ENCODE measurements around the gene MLST8.
A peak's percentile ranks its signal among the peaks of the same experiment; 100 is the strongest.
"Not testable (repeated sequence)": the region's sequence is repeated elsewhere in the genome, so short reads cannot be mapped to it uniquely, and the experiment has no call there.

MLST8 gene

GRCh38 chr16:2229091-2229490 is 23.8 kb downstream of the MLST8 start:
- H3K4me3 ChIP-seq (ENCODE audit: low read depth, low read length), result no peak overlapping the region

GRCh38 chr16:2229632-2230250 is 24.5 kb downstream of the MLST8 start:
- H3K4me3 ChIP-seq (ENCODE audit: low read depth, low read length), result no peak overlapping the region

- H3K4me3 ChIP-seq (ENCODE audit: low read depth, low read length), result no peak overlapping the region
Measured at GRCh38 chr16:2230376-2230775, 25.1 kb downstream of the MLST8 start.

- no peak overlapping the region for H3K4me3 ChIP-seq (ENCODE audit: low read depth, low read length)
Measured at GRCh38 chr16:2231016-2231931, 26.0 kb downstream of the MLST8 start.

GRCh38 chr16:2232094-2232990 is 27.1 kb downstream of the MLST8 start:
- no peak overlapping the region for H3K4me3 ChIP-seq (ENCODE audit: low read depth, low read length)

- no peak overlapping the region for H3K4me3 ChIP-seq (ENCODE audit: low read depth, low read length)
Measured at GRCh38 chr16:2233046-2233775, 28.0 kb downstream of the MLST8 start.

- H3K4me3 ChIP-seq (ENCODE audit: low read depth, low read length), result no peak overlapping the region
Measured at GRCh38 chr16:2233872-2234812, 28.9 kb downstream of the MLST8 start.

GRCh38 chr16:2234813-2235170 is 29.5 kb downstream of the MLST8 start:
- no peak overlapping the region for H3K4me3 ChIP-seq (ENCODE audit: low read depth, low read length)

GRCh38 chr16:2235234-2235651 is 30.0 kb downstream of the MLST8 start:
- no peak overlapping the region for H3K4me3 ChIP-seq (ENCODE audit: low read depth, low read length)

GRCh38 chr16:2235695-2236336 is 30.6 kb downstream of the MLST8 start:
- no peak overlapping the region for H3K4me3 ChIP-seq (ENCODE audit: low read depth, low read length)

GRCh38 chr16:2236337-2237101 is 31.3 kb downstream of the MLST8 start, which contains the start of gene DNASE1L2:
Gene DNASE1L2 (plus strand): TSS chr16:2236444. CDS start chr16:2236817, 373 bp downstream.
- H3K4me3 ChIP-seq (ENCODE audit: low read depth, low read length), result peak within 1 kb of the TSS; percentile 13

GRCh38 chr16:2237102-2237482 is 31.8 kb downstream of the MLST8 start:
- H3K4me3 ChIP-seq (ENCODE audit: low read depth, low read length), result peak overlapping the region; percentile 13

- no peak overlapping the region for H3K4me3 ChIP-seq (ENCODE audit: low read depth, low read length)
Measured at GRCh38 chr16:2237493-2238149, 32.4 kb downstream of the MLST8 start.

- no peak overlapping the region for H3K4me3 ChIP-seq (ENCODE audit: low read depth, low read length)
Measured at GRCh38 chr16:2238150-2238837, 33.0 kb downstream of the MLST8 start.

- H3K4me3 ChIP-seq (ENCODE audit: low read depth, low read length), result no peak overlapping the region
Measured at GRCh38 chr16:2238838-2239675, 33.8 kb downstream of the MLST8 start.

- H3K4me3 ChIP-seq (ENCODE audit: low read depth, low read length), result not testable (repeated sequence)
Measured at GRCh38 chr16:2240331-2240730, 35.1 kb downstream of the MLST8 start.
